HCT116 (cell line): Measurements from ENCODE around the gene PDLIM5.

Experiments used
- CEBPB ChIP-seq: IDR thresholded peaks from 2 replicates; pipeline ENCODE4 v1.6.1; 2012; ENCODE audit warnings: low read depth
- POLR2A ChIP-seq: IDR thresholded peaks from 2 replicates; pipeline ENCODE4 v1.7.0; 2011; ENCODE audit warnings: borderline replicate concordance; ENCODE audit not compliant: insufficient read depth, insufficient read length; ENCODE audit errors: extremely low read depth
- TF ChIP-seq, protein P1 (sequence below), 3 experiments: fragments of 200-600 bp in 1 of 3; sonication (generic) in 1 of 3; IDR thresholded peaks in 2 of 3; conservative IDR thresholded peaks in 1 of 3; 2 replicates each; pipeline ENCODE4 v1.5.1; 2012 to 2017; ENCODE audit warnings: low read depth in 2 of 3, low read length in 2 of 3, antibody characterized with exemption in 1 of 3, borderline replicate concordance in 1 of 3, control low read depth in 1 of 3, mild to moderate bottlenecking in 1 of 3, mixed read lengths in 1 of 3, mixed run types in 1 of 3, moderate library complexity in 1 of 3; ENCODE audit not compliant: insufficient read depth in 1 of 3

DNA sequence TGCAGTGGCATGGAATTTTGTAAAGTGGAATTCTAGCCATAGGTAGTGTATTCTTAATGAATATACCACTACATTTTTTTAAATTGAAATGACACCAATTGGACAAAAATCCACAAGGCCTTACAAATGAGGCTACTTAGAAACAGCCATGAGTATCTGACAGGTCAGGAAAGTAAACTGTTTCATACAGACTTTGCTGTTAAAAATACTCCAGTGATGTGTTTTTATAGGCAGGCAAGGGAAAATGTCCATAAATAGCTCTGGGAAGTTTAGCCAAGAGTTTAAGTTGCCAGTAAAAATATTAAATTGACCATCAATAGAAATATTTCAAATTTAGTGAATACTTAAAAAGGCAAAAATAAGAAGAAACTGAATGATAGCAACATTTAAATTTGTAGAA is 41.8 kb upstream of the PDLIM5 start:
- TF ChIP-seq, protein P1, sequence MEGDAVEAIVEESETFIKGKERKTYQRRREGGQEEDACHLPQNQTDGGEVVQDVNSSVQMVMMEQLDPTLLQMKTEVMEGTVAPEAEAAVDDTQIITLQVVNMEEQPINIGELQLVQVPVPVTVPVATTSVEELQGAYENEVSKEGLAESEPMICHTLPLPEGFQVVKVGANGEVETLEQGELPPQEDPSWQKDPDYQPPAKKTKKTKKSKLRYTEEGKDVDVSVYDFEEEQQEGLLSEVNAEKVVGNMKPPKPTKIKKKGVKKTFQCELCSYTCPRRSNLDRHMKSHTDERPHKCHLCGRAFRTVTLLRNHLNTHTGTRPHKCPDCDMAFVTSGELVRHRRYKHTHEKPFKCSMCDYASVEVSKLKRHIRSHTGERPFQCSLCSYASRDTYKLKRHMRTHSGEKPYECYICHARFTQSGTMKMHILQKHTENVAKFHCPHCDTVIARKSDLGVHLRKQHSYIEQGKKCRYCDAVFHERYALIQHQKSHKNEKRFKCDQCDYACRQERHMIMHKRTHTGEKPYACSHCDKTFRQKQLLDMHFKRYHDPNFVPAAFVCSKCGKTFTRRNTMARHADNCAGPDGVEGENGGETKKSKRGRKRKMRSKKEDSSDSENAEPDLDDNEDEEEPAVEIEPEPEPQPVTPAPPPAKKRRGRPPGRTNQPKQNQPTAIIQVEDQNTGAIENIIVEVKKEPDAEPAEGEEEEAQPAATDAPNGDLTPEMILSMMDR (IDR thresholded peaks at IDR 0.05 in 2 of 3, conservative IDR thresholded peaks at IDR 0.05 in 1 of 3; ENCODE audit: borderline replicate concordance in 1 of 3, insufficient read depth in 1 of 3, low read depth in 2 of 3, low read length in 2 of 3): no peak
- TF ChIP-seq POLR2A: no peak
- TF ChIP-seq CEBPB: no peak
